DLD1 (cell line): ENCODE measurements around the gene MRPS7.
"Not testable (repeated sequence)": the region's sequence is repeated elsewhere in the genome, so short reads cannot be mapped to it uniquely, and the experiment has no call there.

ENCODE experiments used
- in situ Hi-C: cut with HindIII; loops from 2 replicates; pipeline ENCODE4 v1.10.0; 2017; ENCODE audit warnings: low sequenced_read_pairs

MRPS7 gene

GRCh38 chr17:75242461-75243042 lies 19.1 kb upstream of the MRPS7 start:
- in situ Hi-C loops: no loop called here

DNA sequence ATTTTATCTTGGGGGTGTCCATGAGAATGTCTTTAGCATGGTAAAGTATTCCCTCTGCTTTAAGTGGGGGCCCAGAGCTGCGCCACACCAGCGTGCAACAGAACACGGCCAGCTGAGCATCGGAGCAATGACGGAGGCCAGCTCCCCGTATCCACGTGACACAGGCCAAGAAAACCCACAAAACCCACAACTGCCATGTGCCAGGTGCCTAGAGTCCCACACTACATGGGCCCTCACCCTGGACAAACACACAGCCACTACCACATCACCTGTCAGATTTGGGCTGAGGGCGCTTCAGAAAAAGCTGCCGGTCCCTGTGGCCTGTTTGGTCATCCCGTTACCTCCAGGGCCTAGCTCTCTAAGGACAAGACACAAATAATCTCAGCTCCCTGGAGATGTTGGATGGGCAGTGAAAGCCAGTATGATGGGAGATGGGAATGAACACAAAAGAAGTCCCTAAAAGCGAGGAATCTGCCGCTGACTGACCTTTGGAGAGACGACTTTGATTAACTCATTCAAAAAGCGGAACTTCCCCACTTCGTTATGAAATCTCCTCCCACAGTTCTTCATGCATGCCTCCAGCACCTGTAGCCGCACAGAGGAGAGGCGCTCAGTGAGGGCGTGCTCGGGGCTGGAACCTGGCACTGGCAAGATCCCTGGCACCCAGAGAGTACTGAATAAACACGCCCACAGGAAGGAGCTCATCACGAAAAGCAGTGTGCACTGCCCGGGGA lies 17.4 kb upstream of the MRPS7 start:
- in situ Hi-C loops: no loop called here

- in situ Hi-C loops: no loop called here
These were observed 16.7 kb upstream of the MRPS7 start for GRCh38 chr17:75245011-75245410.

DNA sequence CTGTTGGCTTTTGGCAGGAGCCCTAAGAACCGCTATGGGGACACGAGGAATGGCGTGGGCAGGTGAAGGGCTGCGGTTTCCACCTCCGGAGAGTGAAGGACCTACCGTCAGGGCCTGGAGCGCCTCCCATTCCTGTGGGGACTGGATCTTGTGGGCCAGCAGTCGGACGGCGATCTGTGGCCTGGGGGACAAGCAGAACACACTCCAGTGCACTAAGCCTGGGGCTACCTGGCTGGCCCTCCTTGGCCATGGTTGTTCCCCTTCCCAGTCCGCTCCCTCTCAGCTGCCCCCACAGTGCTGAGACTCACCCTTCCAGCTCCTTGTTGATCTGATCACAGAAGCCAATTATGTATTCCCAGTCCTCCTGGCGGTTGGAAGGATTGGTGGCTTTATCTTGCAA lies 15.3 kb upstream of the MRPS7 start:
- in situ Hi-C loops: no loop called here

DNA sequence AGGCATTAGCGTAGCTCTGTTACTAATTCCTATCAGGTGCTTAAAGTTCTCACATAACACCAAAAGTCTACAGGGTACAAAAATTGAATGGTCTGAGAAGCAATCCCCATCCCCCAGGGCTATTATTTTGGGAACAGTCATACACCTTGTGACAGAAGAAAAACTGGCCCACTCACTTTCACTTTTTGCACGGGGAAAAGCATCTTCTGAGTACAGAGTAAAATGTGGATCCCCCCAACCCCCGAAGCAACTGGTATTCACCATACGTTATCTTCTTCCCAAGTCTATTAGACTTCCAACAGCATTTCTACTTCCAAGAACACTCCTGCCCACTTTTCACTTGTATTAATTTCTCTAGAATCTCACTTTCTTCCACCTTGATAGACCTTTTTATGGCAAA lies 12.1 kb upstream of the MRPS7 start:
- in situ Hi-C loops: no loop called here

DNA sequence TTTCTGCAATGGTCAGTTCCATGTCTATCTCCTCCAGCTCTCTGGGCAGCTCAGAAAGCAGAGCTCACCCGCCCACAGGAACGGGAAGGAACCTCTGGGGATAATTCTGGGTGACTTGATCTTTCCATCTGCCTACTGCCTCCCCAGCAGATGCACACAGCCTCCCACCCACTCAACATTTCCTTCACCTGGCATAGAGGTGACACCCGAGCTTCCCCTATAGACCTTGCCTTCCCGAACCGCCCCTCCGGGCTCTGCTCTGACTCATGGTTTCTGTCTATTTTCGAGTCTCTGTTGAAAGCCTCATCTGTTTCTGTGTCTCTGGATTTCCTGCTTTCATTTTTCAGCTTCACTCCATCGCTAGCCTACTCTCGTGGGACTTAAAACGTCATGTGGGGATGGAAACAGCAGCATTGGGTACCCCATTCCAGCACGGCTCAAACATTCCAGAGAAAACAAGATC lies 11.6 kb upstream of the MRPS7 start:
- in situ Hi-C loops: no loop called here

DNA sequence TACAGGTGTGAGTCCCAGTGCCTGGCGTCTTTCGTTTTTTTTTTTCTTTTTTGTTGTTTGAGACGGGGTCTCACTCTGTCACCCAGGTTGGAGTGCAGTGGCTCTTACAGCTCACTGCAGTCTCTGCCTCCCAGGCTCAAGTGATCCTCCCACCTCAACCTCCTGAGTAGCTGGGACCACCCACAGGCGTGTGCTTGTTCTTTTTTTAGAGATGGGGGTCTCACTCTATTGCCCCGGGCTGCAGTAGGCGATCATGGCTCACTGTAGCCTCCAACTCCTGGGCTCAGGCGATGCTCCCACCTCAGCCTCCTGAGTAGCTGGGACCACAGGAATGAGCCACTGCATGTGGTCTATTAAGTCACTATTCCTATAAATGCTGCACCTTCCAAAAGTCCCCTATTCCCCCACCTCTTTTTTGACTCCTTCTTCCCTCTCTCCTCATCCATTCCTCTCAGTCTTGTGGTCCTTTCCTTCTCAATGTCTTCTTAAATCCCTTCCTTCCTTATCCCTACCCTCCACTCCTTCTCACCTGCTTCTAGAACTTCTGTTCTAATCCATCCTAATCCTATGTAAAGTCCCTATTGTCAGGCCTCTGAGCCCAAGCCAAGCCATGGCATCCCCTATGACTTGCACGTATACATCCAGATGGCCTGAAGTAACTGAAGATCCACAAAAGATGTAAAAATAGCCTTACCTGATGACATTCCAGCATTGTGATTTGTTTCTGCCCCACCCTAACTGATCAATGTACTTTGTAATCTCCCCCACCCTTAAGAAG lies 9.5 kb upstream of the MRPS7 start:
- in situ Hi-C loops: no loop called here

DNA sequence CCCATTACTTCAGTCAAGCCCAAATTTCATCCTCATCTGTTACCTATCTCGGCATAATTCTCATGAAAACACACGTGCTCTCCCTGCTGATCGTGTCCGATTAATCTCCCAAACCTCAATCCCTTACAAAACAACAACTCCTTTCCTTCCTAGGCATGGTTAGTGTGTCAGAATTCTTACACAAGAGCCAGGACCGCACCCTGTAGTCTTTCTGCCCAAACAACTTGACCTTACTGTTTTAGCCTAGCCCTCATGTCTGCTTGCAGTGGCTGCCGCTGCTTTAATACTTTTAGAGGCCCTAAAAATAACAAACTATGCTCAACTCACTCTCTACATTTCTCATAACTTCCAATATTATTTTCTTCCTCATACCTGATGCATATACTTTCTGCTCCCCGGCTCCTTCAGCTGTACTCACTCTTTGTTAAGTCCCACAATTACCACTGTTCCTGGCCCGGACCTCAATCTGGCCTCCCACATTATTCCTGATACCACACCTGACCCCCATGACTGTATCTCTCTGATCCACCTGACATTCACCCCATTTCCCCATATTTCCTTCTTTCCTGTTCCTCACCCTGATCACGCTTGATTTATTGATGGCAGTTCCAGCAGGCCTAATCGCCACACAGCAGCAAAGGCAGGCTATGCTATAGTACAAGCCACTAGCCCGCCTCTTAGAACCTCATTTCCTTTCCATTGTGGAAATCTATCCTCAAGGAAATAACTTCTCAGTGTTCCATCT lies 5.6 kb upstream of the MRPS7 start:
- in situ Hi-C loops: not testable (repeated sequence)

DNA sequence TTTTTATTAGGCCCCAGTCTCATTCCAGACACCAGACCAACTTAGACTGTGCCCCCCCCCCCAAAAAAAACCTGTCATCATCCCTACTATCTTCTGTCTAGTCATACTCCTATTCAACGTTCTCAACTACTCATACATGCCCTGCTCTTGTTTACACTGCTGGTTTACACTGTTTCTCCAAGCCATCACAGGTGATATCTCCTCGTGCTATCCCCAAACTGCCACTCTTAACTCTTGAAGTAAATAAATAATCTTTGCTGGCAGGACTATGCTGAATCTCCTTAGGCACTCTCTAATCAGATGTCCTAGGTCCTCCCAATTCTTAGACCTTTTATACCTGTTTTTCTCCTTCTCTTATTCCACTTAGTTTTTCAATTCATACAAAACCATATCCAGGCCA lies 4.5 kb upstream of the MRPS7 start:
- in situ Hi-C loops: not testable (repeated sequence)

- in situ Hi-C loops: no loop called here
These were observed 891 bp upstream of the MRPS7 start for GRCh38 chr17:75260641-75261335.

- in situ Hi-C loops: no loop called here
These were observed 480 bp downstream of the MRPS7 start for GRCh38 chr17:75262112-75262606.

GRCh38 chr17:75263055-75263454 lies 1.4 kb downstream of the MRPS7 start:
- in situ Hi-C loops: no loop called here

DNA sequence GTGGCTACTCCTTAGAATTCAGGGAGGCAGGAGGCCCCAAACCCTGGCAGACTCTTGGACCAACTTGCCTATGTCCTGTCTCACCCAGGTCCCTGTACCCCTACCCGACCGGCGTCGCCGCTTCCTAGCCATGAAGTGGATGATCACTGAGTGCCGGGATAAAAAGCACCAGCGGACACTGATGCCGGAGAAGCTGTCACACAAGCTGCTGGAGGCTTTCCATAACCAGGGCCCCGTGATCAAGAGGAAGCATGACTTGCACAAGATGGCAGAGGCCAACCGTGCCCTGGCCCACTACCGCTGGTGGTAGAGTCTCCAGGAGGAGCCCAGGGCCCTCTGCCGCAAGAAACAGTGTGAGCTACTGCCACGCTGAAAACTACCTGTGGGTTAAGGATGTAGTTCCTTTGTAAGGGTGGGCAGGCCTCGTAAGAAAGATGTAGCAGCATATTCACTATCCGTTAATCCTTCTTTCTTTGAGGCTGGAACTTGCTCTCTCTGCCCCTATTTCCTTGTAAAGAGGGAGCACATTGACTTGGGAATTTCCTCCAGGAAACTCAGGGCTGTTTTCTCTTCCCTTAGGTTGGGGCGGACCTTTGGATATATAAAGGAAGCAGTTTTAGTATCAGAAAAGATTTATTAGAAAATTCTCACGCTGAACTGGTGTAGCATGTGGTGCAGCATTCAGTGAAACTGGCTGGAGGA lies 4.1 kb downstream of the MRPS7 start:
- in situ Hi-C loops: no loop called here

- in situ Hi-C loops: no loop called here
These were observed 4.9 kb downstream of the MRPS7 start for GRCh38 chr17:75266316-75267152.

DNA sequence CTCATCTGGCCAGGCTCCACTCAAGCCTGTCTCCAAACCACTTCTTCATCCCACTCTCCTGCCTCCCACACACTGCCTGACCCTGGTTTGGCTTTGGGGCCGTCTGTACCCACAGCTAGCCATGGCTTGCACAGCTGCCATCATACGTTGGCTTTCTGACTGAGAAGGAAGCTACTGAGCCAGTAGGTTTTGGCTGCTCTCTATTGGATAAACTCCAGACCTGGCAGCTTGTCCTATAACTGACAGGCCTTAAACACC lies 5.4 kb downstream of the MRPS7 start:
- in situ Hi-C loops: no loop called here

DNA sequence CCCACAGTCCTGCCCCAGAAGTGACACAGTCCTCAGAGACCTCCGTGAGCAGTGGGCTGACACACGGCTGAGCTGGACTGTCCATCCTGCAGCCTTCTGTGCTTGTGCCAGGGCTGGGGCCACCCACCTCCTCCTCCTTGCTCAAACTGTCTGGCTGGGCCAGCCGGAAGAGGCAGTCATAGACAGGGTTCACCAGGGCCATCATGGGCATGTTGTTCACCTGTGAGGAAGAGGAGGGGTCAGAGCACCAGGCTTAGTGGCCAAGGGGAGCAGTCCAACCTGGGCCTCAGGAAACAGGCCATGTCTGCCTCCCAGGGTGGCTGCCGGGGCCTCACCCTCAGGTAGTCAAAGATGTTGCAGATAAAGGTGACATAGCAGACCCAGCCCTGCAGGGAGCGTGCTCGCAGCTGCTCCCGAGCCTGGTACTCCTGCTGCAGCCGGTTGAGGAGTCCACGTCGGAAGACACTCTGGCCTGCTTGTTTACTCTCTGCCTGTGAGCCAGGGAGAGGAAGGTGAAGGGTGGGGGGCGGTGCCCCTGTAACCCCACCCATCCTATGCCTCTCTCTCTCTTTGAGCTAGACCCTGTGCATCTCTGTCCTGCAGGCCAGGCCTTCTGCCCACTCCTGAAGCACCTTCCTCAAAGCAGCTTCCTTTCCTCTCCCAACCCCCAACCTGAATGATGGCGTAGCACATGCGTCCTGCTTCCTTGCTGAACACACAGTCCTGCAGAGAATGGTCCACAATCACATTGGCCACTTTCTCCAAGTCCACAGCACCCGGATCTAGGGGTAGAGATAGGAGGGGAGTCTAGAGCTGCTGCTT lies 5.9 kb downstream of the MRPS7 start:
- in situ Hi-C loops: no loop called here

GRCh38 chr17:75269844-75270217 lies 8.2 kb downstream of the MRPS7 start:
- in situ Hi-C loops: no loop called here

- in situ Hi-C loops: no loop called here
These were observed 8.7 kb downstream of the MRPS7 start for GRCh38 chr17:75270218-75270965.
